T-helper 2 cell treated with Interferon-gamma antibody and Interleukin-4, amounts not matched to agents 100 ng/mL and 5 ng/mL, for 36 hours (primary cell): ENCODE measurements around the gene TPRG1L. TPM values are rescaled to one million over a fixed set of nuclear protein-coding genes. Genes with fewer than 3 reads are reported as not detected.
"Not testable (repeated sequence)": the region's sequence is repeated elsewhere in the genome, so short reads cannot be mapped to it uniquely, and the experiment has no call there.

Experiments used
- intact Hi-C: fragments of 100-400 bp; cut with micrococcal nuclease; formaldehyde crosslinking; loops from one replicate; pipeline ENCODE4 v1.15.1; 2023
- total RNA-seq: library from RNA; stranded (reverse); gene quantifications from 2 replicates; pipeline ENCODE4 v1.2.3, GENCODE V29; 2022

TPRG1L gene
- 10.4 and 11.0 TPM in 2 replicates for total RNA-seq

- intact Hi-C loops = loop anchor here (1.0 to 10.0 kb wide), 4 partner anchors 26 to 278 kb away; partner anchors contain the start of genes C1orf174, LRRC47 and WRAP73
Observed at GRCh38 chr1:3624200-3625136, at the start of gene TPRG1L. Gene TPRG1L (plus strand): TSS chr1:3625015. CDS start chr1:3625073, 58 bp downstream.

- intact Hi-C loops = not testable (repeated sequence)
Observed at GRCh38 chr1:3575515-3575914, 49.3 kb upstream of the TPRG1L start.

- intact Hi-C loops = no loop called here
Observed at GRCh38 chr1:3575993-3576392, 48.8 kb upstream of the TPRG1L start.

GRCh38 chr1:3577300-3577699, 47.5 kb upstream of the TPRG1L start:
- intact Hi-C loops = no loop called here

- intact Hi-C loops = no loop called here
Observed at GRCh38 chr1:3577711-3578432, 46.9 kb upstream of the TPRG1L start.

GRCh38 chr1:3578433-3578805, 46.4 kb upstream of the TPRG1L start:
- intact Hi-C loops = no loop called here

- intact Hi-C loops = no loop called here
Observed at GRCh38 chr1:3578906-3579305, 45.9 kb upstream of the TPRG1L start.

GRCh38 chr1:3579626-3580025, 45.2 kb upstream of the TPRG1L start:
- intact Hi-C loops = no loop called here

- intact Hi-C loops = no loop called here
Observed at GRCh38 chr1:3580231-3580630, 44.6 kb upstream of the TPRG1L start.

- intact Hi-C loops = no loop called here
Observed at GRCh38 chr1:3581296-3582036, 43.3 kb upstream of the TPRG1L start.

- intact Hi-C loops = not testable (repeated sequence)
Observed at GRCh38 chr1:3583751-3584150, 41.1 kb upstream of the TPRG1L start.

- intact Hi-C loops = no loop called here
Observed at GRCh38 chr1:3584915-3585314, 39.9 kb upstream of the TPRG1L start.

GRCh38 chr1:3585353-3585868, 39.4 kb upstream of the TPRG1L start:
- intact Hi-C loops = not testable (repeated sequence)

GRCh38 chr1:3585940-3586568, 38.8 kb upstream of the TPRG1L start:
- intact Hi-C loops = no loop called here

- intact Hi-C loops = no loop called here
Observed at GRCh38 chr1:3586986-3587759, 37.6 kb upstream of the TPRG1L start.

- intact Hi-C loops = no loop called here
Observed at GRCh38 chr1:3588395-3588794, 36.4 kb upstream of the TPRG1L start.

- intact Hi-C loops = no loop called here
Observed at GRCh38 chr1:3590139-3590763, 34.6 kb upstream of the TPRG1L start.

- intact Hi-C loops = no loop called here
Observed at GRCh38 chr1:3590951-3591865, 33.6 kb upstream of the TPRG1L start.

- intact Hi-C loops = no loop called here
Observed at GRCh38 chr1:3593334-3593733, 31.5 kb upstream of the TPRG1L start.
